HS-5 (cell line): ENCODE results near the gene LRRC55.

Experiments used
- DNase-seq: peaks from one replicate; pipeline ENCODE4 v3.0.0-alpha.2; 2012; ENCODE audit warnings: low read depth

The LRRC55 gene, protein sequence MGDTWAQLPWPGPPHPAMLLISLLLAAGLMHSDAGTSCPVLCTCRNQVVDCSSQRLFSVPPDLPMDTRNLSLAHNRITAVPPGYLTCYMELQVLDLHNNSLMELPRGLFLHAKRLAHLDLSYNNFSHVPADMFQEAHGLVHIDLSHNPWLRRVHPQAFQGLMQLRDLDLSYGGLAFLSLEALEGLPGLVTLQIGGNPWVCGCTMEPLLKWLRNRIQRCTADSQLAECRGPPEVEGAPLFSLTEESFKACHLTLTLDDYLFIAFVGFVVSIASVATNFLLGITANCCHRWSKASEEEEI

DNA sequence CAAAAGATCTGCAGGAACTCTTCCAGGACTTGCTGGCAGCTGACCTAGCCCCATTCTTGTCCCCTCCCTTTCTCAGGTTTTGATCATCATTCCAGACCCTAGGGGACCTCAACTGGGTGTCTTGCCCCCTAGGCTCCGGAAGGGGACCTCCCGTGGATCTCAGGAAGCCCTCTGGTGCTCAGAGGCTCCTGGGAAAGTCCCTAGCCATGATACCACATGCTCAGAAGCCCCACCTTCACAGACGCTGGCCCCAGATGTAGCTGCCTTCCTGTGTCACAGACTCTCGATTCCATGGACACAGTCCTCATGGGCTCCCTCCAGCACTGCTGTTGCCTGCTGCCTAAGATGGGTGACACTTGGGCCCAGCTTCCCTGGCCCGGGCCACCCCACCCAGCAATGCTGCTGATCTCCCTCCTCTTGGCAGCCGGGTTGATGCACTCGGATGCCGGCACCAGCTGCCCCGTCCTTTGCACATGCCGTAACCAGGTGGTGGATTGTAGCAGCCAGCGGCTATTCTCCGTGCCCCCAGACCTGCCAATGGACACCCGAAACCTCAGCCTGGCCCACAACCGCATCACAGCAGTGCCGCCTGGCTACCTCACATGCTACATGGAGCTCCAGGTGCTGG lies at the start of gene LRRC55:
Gene LRRC55 (plus strand): TSS at position 276 of the 628 bp plus-strand sequence. CDS start 70 bp downstream, at position 346.
- DNase-seq = no peak

DNA sequence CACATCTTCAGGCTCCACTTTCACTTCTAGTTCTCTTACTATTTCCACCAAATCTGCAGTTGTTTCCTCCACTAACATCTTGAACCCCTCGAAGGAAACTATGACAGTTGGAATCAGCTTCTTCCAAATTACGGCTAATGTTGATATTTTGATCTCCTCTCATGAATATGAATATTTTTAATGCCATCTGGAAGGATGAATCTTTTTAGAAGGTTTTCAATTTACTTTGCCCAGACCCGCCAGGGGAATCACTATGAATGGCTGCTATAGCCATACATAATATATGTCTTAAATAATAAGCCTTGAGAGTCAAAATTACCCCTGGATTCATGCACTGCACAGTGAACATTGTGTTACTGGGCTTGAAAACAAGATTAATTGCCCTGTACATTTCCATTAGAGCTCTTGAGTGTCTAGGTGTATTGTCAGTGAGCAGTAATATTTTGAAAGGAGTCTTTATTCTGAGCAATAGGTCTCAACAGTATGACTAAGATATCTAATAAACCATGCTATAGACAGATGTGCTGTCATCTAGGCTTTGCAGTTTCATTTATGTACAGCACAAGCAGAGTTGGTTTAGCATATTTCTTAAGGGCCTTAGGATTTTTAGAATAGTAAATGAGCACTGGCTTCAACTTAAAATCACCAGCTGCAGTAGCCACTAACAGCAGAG lies 48.3 kb upstream of the LRRC55 start:
- no peak for DNase-seq

DNA sequence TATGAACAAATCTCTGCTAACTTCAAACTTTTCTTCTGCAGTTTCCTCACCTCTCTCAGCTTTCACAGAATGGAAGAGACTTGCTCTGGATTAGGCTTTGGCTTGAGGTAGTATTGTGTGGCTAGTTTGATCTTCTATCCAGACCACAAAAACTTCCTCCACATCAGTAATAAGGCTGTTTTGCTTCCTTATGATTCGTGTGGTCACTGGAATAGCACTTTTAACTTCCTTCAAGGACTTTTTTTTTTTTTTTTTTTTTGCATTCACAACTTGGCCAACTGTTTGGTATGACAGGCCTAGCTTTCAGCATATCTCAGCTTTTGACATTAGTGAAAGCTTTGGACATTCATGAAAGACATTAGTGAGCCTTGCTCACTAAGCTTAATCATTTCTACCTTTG lies 47.5 kb upstream of the LRRC55 start:
- no peak for DNase-seq

DNA sequence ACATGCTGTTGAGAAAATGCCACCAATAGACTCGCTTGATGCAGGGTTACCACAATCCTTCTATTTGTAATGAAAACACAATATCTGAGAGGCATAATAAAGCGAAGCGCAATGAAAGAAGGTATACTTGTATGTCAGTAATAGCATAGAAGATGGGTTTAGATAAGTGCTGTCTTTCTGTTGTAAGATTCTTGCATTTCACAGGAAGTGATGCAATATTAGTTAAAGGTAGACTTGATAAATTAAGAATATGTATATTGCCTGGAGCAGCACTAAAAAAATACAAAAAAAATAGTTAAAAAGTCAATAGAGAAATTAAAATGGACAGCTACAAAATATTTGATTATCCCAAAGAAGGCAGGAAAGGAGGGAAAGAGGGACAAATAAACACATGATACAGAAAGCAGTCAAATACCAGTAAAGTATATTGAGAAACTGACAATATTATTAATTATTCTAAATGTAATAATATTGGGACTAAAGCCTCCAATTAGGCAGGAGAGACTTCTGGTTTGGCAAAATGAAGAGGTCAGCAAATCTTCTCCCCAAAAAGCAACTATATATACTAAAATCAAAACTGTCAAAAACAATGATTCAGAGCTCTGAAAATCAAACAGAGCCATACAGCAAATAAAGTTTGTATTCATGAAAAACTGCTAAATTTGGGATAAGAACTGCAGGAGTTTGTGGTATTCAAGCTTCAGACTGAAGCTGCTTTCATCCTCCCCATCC lies 46.6 kb upstream of the LRRC55 start:
- no peak for DNase-seq

DNA sequence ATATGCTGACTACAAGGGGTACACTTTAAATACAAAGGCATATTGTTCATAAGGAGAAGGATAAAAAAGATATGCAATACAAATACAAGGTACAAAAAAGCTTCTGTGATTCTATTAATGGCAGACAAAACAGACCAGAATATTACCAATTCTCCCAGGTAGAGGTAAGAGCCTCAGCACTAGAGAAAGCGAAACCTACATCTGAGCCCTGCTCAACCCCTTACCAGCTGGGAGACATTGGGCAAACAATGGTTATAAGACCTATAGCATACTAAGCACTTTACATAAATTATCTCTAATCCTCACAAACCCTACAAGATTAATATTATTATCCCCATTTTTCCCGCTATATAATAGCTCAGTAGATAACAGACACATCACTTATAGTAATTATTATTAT lies 41.2 kb upstream of the LRRC55 start:
- DNase-seq = no peak

DNA sequence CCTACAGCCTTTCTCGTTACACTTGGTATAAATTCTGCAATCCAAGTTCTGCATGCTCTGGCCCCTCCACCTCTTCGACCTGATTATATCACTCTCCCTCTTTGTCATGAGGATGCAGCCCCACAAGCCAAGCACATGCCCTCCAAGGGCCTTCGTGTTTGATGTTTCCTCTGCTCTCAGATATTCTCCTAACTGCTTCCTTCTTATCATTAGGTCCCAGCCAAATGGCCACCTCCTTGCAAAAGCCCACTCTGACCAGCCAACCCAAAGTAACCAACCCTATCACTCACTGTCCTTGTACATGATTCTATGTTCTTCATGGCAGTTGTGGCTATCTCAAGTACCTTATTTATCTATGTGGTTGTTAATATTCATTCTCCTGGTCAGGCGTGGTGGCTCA lies 38.3 kb upstream of the LRRC55 start:
- no peak for DNase-seq

DNA sequence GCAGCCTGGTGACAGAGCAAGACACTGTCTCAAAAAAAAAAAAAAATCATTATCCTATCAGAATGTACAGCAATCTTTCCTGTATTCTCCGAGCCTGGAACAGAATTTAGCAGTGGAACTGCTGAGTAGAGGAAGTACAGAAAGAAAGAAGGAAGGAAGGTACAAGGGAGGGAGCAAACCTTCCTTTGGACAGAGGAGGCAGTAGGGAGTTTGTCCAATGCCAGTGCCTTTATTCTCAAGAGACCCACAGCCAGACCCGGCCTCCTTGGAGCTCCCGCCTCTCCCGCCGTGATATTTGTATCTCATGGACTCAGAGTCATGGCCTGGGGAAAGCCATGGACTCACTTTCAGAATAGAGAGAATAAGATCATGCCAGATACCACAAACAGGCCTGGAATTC lies 37.7 kb upstream of the LRRC55 start:
- DNase-seq = no peak

DNA sequence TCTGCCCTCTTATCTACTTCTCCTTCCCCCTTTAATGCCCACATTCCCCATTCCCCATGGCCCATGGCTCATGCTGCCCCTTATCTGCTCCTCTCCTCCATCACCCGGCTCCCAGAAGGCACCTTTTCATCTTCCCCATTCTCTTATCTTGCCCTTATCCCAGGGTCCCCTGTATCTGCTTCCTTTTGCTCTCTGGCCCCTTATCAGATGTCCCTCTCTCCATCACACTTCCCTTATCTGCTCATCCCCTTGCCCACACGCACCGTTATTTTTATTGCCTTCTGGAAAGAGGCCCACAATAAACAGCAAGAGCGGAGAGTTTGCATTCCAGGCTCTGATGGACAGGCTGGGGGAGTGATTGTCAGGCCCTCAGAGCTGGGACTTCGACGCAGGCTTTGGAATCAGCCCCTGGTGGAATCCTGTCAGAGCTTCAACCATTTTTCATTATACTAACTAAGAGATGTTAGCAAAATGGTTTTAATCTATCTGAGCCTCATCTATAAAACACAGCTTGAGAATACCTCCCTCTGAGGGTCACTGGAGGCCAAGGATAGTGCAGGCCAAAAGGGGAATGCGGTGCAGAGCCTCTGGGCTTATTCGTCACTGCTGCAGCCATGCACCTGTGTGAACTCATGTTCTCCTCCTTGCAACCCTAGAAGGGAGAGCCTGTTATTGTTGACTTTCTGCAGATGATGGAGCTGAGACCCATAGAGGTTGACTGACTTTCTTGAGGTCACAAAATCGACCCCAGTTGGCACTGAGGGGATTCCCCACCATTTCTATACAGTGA lies 37.0 kb upstream of the LRRC55 start:
- no peak for DNase-seq

DNA sequence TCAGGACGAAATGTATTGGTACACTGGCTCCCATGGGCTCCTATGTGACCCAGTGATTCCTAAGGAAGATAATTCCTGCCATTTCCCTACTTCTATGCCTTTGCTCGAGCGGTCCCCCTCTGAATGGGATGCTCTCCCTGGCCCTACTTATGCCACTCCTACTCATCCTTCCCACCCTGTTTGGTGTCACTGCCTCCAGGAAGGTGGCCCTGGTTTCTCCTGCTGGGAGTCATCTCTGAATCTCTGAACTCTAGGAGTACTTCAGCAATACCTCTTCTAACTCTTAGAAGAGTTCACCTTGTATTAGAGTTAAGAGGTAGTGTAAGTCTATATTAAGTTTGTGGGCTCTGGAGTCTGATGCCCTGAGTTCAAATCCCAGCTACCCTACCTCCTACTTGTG lies 35.5 kb upstream of the LRRC55 start:
- DNase-seq = no peak

DNA sequence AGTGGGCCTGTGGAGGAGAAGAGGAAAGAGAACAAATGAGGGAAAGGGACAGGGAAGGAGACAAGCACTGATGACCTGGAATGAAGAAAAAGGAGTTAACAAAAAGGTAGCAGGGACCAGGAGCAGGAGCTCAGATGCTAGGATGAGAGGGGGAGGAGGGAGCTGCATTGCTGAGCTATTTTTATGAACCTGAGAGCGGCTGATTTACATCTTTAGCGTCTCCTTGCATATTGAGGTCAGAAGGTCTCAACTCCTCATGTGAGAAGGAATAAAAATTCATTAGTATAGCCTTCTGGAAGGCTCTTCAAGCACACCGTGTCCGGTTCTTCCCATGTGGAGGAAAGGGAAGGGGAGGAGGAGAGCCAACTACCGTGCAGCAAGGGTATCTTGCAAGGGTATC lies 33.1 kb upstream of the LRRC55 start:
- DNase-seq = no peak

DNA sequence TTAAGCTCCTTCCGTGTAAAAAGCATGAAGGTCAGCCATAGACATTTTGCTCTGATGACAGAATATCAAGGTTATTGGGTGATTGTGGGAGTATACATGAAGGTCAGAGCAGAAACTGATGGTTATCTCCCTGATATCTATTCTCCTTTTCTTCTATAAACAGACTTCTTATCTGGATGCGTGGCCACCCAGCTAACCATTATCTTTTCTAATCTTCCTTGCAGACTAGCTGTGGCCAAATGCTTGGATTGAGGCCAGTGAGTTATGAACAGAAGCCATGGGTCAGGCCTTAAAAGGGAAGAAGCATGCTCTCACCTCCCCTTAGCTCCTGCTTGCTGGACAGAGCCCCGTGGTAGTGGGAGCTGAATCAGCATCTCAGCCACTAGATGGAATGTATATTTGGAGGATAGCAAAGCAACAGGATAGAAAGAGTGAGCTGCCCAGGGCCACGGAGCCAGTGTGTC lies 31.3 kb upstream of the LRRC55 start:
- no peak for DNase-seq

DNA sequence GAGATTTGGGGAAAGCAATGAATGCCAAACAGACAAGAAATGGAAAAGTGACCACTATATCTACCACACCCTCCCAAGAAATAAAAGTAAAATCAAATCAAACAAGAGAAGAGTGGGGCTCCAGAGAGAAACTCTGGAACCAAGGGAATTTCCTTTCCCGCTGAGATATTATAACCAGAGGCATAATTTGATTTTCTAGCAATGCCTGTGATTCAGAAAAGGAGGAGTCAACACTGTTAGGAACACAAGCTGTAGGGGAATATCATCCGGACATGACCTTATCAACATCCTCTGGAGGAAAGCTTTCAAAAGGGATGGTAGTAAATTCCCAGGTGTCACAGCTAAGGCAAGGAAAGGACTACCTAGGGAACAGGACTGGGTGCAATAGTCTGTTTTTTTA lies 29.6 kb upstream of the LRRC55 start:
- DNase-seq = no peak

DNA sequence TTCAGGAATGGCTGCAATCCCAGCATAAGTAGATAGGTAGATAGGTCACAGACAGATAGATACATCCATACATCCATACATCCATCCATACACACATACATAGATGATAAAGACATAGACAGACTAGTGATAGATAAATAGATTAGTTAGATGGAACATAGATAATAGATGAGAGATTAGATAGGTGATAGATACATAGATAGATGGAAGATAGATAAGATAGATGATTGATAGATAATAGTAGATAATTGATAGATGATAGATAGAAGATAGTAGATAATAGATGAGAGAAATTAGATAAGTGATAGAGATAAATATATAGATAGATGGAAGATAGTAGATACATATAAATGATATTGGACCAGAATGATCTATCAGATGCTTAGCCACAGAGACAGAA lies 28.3 kb upstream of the LRRC55 start:
- no peak for DNase-seq

DNA sequence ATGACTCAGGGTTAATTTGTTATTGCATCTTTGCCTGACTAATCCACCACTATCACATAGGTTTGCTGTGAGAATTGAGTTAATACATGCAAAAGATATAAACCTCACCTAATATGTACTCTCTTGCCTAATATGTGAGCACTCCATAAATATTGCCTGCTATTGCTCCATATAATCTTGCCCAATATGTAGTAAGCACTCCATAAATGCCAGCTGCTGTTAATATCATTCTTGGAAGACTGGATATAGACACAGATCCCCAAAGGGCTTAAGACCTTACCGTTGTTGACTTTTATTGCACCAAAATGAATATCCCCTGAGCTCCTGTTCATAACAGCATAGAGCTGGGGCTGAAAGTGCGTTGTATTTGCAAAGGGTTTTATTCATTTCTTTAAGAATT lies 27.0 kb upstream of the LRRC55 start:
- DNase-seq = no peak

DNA sequence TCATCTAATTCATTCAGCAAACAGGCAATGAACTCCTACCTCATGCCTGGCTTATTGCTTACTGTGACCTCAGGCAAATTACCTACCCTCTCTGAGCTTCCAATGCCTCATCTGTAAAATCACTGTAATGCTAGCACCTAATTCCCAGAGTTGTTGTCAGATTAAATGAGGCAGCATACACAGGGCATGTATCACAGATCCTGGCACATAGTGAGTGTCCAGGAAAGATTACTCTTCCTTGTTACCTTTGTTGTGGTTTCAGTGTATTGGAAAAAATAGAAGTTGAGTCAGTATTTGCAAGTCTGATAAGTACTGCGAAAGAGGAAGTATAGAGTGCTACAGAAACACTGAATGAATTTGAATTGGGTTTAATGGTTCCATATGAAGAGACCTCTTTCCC lies 26.4 kb upstream of the LRRC55 start:
- no peak for DNase-seq

DNA sequence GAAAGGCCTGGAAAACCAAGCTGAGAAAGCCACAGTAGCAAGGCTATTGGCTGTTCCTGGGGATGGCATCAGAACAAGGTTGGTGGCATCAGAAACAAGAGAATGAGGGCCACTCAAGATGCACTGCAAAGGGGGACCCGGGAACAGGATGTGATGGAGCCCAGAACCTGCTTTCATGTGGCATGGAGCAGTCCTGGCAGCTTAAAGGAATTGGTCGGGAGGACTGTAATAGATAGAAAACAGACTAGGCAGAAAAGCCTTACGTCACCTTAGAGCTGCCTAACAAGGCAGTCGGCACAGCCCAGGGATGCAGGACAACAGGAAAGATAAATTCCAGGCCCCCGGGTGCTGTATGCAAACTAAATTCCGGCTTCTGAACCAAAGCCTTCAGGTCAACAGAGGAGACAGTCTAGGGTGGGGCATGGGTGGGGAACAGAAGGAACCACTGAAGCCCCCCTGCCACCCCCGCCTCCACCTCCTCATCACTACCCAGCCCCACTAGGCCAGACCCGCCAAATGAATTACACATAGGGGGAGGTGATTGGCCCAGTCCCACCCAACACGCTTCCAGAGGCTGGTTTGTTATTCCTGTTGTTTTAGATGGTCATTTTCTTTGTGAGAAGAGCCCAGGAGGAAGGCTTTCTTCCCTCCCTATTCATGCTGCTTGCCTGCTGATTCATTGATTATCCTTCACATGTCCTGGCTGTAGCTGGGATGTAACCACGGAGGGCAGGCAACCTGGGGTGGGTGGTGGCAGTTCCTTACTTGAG lies 25.7 kb upstream of the LRRC55 start:
- DNase-seq = no peak

DNA sequence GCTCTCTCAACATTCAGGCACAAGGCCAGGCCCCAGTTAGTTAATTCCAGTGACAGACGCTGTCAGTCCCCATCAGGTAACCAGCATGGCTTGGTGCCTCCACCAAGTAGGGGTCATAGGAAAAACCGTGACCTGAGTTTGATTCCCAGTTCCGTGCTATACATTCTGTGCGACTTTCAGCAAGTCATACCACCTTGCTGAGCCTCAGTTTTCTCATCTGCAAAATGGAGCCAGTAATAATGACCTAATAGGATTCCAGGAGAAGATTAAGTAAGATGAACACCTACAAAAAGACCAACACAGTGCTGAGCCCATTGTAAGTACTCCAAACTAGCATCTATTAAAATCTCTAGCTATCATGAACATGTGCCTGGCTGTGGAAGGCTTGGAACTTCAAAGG lies 24.8 kb upstream of the LRRC55 start:
- DNase-seq = no peak

DNA sequence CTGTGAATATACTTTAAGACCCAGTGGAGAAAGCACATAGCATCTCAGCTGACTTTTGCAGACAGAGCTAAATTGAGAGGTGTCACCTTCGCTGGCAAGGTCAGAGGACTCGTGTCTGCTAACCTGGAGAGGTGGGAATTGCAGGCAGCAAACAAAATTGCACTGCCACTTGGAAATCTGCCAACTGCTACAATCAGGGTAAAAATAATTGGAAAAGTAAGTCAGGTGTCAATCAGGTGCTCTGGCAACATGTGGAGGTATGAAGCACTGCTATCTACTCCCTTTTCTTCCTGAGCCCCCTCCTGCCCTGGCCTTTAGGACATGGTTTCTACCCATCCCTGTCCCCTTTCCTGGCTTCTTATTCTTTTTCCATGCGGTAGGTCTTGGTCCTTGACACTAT lies 24.1 kb upstream of the LRRC55 start:
- no peak for DNase-seq

DNA sequence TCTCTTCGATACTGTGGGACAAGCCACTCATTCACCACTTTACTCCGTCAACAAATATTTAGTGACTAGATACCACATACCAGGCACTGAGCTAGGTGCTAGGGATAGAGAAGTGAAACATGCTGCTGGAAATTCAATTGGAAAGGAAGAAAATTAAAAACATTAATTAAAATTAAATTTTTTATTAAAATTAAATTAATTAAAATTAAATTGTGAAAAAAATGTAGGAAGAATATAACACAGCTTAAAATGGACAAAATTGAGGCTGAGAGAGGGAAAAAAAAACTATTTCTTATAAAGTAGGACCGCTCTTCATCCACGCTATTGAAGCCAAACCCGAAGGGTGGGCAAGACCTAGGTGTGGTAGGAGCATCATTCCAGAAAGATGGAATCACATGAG lies 23.6 kb upstream of the LRRC55 start:
- no peak for DNase-seq

DNA sequence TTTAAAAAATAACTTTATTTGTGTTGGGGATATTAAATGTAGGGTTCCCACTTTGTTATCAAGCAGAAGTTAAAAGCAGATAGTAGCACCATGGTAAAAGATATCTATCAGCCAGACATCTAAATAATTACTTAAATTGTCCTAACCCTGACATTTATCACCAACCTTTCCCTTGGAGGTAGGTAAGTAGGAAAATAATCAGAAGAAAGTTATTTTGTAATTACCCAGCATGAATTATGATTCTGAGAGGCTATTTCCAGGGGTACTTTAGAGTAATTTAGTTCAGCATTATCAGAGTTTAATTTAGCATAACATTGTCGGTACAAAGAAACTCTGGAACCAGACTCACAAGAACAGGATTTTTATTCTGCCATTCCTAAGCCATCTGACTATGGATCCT lies 23.2 kb upstream of the LRRC55 start:
- no peak for DNase-seq

DNA sequence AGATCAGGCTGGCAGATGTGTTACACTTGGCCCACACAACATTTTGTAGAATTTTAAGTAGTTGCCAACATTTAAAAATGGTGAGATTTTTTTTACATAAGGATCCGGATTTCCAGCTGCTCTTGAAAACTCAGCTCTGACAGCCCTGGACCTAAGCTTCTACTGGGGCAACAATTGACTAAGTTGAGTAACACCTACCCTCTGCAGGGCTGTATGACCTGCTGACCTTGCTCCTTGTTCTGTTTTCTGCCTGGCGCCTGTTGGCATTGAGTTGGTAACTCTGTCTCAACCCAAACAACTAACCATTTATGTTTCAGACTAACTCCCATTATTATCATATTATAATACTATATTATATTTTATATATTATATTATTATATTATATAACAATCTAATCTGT lies 21.1 kb upstream of the LRRC55 start:
- DNase-seq = no peak
